NCI-H2029 (cell line): ENCODE data around the gene TTC9.

Experiments
- DNase-seq: peaks from one replicate; lab custom pipeline; 2025; lab: John Stamatoyannopoulos, UW

Gene TTC9

DNA sequence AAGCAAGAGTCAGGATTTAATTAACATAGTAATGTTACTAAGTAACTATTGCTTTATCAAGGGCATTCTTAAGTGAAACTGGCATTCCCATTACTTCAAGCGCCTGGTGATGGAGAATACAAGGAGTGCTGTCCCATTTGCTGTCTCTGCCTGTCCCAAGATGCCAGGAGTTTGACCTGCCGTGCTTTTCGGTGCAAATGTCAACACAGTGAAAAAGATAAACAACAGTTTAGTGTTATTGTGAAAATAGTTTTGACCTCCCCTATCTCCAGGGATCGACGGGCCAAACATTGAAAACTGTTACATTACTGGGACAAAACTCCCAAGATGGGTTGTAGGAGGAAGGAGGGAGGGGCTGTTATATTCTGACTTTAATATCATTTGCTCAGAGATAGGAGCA, 74.8 kb downstream of the TTC9 start:
- DNase-seq: no peak

DNA sequence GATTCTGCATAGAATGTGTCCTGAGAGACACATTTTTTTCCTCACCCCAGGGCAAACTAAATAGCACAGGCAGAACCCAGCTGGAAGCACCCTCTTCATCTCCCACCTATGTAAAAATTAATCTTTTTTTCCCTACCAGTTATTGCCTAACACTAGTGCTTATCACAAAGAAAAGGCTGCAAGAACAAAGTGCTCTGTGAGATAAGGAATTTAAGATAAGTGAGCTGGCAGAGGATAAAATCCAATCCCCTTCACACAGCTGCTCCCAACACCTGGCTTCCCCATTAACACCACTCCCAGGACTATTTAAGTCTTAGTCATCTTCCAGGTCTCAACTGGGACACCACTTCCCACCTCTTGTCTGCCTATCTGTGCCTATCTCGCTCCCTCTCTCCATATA, 75.2 kb downstream of the TTC9 start:
- no peak for DNase-seq

DNA sequence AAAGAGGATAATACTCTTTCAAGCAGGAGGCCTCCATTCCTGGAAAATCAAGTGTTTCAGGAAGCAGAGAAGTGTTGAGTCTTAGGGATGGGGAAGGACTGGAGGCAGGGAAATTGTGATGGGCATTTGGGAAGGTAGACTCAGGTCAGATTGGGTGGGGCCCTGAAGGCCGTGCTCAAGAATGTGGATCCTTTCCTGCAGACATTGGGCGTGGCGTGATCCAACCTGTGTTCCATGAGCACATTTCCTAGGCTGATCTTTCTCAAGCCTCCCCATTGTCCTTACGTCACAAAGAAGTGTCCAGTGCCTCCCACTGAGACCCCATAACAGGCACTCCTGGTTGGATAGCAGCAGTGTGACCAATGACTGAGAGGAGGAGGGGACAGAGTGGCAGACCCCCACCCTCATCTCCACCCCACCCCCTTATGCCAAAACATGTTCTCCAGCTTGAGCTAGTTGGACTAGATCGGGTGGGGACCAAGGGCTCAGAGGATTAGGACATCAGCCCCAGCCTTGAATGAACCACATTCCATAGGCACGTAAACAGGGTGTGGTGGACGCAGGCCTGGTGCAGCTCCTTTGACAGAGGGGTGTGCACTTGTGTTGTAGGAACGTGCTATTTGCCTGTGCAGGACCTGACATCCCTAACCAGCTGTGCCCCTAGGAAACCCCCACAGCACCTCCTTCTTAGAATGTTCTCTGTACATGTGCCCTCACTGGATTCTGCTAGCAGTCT, 76.8 kb downstream of the TTC9 start:
- no peak for DNase-seq

DNA sequence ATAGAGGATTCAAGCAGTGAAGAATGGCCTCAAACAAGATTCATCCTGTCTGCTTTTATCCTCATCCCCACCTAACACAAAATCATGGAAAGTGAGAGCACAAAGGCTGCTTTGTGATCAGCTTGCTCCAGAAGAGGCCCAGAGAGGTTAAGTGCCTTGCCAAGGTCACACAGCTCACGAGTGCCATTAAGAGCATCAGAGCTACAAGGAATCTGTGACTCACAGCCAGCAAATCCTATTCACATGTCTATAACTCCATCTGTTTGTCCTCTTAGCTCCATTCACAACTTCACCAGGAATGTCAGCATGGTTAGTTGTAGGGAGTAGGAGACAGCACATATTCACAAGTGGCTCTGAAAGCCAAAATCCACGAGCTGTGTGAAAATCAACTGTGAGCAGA, 79.8 kb downstream of the TTC9 start:
- no peak for DNase-seq

DNA sequence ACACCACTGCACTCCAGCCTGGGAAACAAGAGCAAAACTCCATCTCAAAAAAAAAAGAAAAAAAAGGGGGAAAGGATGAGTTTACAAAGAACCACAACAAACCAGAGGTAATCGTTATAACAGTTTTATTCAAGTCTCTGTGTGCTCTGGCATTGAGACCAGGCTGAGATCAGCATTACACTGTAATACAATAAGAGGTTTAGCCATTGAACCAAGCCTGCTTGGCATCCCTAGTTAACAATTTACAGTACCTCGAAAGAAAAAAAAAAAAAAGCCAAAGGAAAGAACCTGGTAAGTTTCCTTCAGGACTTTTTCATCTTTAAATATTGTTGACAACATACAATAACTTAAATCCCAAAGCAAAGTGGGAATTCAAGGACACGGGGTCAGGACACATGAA, 80.7 kb downstream of the TTC9 start:
- DNase-seq: no peak

DNA sequence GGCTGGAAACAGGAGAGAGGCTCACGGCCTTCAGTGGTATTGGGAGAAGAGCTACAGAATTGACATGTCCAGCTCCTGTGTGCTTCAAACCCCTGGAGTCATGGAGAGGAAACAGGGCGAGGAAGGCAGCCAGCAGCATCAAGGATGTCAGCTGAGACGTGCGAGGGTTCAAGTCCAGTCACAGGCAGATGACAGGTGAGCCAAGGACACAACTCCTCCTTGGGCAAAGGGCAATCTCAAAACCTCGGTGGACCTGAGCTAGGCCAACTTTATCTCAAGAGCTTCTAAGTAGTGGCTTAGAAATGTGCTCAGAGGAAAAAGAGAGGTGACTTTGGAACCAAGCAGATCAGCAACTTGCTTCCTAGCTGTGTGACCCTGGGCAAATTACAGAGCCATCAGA, 81.6 kb downstream of the TTC9 start:
- no peak for DNase-seq

DNA sequence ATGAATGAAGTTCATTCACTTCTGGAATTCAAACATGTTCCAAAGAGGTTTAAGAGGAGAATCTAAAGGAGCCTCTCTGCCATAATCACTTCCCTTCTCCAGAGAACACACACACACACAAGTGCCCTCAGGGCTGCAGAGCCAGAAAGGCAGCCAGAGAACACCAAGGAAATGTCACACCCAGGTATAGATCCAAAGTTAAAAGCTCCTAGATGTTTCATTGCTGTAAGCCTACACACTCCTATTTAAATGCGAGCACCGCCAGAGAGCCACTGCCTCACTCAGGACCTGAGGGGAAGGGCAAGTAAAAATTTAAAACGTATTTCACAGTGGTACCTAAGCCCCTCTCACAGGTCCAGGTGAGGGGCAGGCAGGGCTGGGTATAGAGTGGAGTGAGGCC, 82.4 kb downstream of the TTC9 start:
- no peak for DNase-seq

DNA sequence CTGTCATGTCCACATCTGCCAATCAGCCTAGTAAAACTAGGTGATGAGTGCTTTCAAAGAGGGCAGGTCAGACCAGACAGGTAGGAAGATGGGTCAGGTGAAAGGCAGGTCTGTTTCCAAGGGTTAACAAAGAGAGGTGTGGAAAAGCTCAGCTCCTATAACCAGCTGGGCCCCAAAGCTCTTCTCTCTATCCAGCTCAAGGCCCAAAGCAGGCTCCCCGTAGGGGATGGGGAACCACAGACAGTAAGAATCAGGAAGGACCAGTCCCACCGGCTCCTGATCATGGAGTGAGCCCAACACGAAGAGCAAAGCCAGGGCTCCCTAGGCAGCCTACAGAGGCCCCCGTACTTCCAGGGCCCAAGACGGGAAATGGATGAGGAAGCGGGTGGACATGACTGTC, 83.2 kb downstream of the TTC9 start:
- DNase-seq: no peak
